Measurements from ENCODE around the gene RGS3.

DNA sequence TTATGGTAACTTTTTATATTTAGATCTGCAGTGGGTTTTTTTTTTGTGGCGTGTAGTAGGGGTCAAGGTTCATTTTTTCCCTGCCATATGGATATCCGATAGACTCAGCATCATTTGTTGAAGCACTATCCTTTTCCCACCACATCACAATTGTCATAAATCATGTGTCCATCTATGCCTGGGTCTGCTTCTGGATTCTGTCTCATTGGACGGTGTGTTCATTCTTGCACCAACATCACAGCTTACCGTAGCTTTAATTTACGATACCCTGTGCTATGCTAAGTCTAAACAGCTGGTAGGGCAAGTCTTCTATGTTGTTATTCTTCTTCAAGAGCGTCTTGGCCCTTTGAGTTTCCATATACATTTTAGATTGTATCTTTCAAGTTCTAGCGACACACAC lies 175.0 kb downstream of the RGS3 start:
- TF ChIP-seq, protein P1, sequence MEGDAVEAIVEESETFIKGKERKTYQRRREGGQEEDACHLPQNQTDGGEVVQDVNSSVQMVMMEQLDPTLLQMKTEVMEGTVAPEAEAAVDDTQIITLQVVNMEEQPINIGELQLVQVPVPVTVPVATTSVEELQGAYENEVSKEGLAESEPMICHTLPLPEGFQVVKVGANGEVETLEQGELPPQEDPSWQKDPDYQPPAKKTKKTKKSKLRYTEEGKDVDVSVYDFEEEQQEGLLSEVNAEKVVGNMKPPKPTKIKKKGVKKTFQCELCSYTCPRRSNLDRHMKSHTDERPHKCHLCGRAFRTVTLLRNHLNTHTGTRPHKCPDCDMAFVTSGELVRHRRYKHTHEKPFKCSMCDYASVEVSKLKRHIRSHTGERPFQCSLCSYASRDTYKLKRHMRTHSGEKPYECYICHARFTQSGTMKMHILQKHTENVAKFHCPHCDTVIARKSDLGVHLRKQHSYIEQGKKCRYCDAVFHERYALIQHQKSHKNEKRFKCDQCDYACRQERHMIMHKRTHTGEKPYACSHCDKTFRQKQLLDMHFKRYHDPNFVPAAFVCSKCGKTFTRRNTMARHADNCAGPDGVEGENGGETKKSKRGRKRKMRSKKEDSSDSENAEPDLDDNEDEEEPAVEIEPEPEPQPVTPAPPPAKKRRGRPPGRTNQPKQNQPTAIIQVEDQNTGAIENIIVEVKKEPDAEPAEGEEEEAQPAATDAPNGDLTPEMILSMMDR (conservative IDR thresholded peaks at IDR 0.05; ENCODE audit: low read length): no peak
- no peak for TF ChIP-seq EZH2phosphoT487 (IDR thresholded peaks at IDR 0.05; ENCODE audit: borderline replicate concordance, low read depth, low read length)
